HG02870 (cell line): ENCODE data around the gene NFKBIE.
A peak's percentile ranks its signal among the peaks of the same experiment; 100 is the strongest.
"Not testable (repeated sequence)": the region's sequence is repeated elsewhere in the genome, so short reads cannot be mapped to it uniquely, and the experiment has no call there.

Experiments used
- ATAC-seq: cut with Tn5 transposase; IDR thresholded peaks from one replicate; pipeline ENCODE4 v1.9.1; 2021; ENCODE audit warnings: mild to moderate bottlenecking, moderate library complexity; ENCODE audit not compliant: unreplicated experiment

NFKBIE gene, protein sequence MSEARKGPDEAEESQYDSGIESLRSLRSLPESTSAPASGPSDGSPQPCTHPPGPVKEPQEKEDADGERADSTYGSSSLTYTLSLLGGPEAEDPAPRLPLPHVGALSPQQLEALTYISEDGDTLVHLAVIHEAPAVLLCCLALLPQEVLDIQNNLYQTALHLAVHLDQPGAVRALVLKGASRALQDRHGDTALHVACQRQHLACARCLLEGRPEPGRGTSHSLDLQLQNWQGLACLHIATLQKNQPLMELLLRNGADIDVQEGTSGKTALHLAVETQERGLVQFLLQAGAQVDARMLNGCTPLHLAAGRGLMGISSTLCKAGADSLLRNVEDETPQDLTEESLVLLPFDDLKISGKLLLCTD

DNA sequence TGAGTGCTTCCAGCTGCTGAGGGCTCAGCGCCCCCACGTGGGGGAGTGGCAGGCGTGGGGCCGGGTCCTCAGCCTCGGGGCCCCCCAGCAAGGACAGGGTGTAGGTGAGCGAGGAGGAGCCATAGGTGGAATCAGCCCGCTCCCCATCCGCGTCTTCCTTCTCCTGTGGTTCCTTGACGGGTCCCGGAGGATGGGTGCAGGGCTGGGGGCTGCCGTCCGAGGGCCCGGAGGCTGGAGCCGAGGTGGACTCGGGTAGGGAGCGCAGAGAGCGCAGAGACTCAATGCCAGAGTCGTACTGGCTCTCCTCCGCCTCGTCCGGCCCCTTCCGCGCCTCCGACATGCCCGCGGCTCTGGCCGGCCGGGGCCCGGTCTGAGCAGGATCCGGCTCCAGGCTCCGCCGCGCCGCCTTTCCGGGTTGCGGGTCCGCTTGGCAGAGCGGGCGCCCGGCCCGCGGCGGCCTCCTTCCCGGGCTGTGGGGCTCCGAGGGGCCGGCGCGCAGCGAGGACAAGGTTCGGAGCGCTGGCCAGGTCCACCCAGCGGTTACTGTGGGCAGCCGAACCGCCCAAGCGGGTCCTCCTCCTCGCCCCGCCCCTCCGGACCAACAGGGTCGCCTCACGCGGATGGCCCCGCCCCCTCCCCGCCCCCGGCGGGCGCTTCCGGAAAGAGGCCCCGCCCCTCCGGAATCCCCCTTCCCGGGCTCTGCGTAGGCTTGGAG, at the start of gene NFKBIE:
Gene NFKBIE (minus strand): TSS at position 545 of the 715 bp plus-strand sequence. CDS start 205 bp downstream, at position 340.
- ATAC-seq = no peak

DNA sequence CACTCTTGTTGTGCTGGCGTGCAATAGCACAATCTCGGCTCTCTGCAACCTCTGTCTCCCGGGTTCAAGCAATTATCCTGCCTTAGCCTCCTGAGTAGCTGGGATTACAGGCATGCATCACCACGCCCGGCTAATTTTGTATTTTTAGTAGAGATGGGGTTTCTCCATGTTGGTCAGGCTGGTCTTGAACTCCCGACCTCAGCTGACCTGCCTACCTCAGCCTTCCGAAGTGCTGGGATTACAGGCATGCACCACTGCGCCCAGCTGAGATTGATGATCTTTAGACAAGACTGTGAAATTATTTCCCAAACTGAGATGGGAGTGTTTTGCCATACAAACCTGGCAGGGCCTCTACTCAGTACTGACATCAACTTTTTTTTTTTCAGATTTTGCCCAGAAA, 49.3 kb upstream of the NFKBIE start:
- ATAC-seq = not testable (repeated sequence)

DNA sequence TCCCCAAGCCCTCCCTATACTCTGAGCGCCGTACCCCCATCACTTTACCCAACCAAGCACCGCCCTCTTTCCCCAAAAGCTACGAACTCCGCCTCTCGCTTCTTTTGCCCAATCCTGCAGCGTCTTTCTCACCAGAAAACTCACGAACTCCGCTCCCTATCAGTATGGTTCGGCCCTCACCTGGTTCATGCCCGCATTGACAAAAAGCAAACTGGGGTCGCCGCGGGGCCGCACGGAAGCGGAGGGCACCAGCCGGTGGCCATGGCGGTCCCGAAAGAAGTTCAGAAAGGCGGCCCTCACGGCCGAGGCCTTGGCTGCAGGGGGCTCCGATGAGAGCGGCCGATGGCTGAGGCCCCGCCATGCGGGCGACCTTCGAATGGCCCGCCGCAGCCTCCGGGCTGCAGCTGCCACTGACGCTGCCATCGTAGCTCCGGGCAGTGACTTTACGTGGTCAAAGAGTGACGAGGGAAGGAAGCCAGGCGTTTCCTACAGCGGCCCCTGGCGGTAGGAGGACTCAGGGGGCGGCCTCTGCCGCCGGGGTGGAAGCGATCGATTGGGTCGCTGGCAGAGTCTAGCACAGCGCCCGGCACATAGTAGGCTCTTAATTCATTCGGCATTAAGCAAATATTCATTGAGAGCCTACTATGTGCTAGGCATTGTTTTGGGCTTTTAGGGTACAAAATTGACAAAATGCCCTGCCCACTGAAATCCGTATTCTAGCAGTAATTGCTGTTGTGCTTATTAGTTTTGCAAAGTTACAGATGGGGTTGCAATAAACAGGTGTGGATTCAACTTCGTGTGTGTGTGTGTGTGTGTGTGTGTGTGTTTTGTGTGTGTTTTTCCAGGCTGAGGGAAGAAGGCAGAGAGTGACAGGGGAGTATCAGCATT, 47.8 kb upstream of the NFKBIE start, which contains the start of gene AARS2:
Gene AARS2 (minus strand): TSS at position 447 of the 888 bp plus-strand sequence. CDS start 24 bp downstream, at position 423.
- peak; percentile 92 for ATAC-seq

DNA sequence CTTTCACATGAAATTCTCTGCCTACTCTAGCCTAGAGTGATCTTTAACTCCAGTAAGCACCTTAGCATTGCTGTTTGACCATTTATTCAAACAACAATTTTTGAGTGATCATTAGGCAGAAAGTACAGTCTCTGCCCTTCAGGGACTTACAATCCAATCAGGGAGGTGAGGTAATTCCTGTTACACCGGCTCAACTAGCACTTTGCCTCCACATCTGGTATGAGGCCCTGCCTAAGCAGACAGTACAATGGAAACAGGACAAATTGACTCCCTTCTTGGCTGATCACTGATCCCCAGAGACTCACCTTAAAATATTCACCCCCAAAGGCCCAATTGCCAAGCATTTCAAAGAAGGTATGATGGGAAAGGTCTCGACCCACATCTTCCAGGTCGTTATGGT, 46.4 kb upstream of the NFKBIE start:
- ATAC-seq = no peak

DNA sequence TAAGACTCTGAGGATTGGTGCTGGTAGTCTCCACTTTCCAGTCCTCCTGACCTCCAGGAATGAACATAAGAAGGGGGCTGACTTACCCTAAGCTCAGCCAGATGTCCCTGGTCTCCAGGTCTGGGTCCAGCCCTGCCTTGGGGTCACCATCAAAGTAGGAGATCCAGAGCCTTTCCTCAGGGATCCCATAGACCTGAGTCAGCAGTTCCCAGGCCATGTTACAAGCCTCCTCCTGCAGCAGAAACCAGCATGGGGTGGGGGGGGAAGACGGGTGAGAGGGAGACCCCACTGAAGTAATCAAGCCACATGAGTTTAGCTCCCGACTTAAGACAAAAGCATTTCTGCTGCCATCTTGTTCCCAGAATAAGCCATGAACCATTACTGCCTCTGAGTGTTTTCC, 46.0 kb upstream of the NFKBIE start:
- ATAC-seq = no peak

DNA sequence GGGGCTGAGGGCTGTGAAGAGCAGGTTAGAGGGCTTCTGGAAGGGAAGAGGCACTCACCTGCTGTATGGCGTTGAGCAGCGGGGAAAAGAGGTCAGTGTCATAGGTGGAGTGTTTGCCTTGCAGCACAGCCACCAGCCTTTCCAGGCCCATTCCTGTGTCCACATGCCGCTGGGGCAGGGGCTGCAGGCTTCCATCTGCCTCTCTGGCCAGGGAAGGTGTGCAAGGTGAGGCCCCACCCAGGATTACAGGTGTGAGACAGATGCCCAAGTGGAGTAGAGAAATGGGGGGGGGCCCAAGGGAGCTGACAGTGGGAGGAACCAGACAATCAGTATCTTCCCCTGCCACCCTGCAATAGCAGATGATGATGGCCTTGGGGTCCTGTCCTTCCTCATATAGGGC, 44.9 kb upstream of the NFKBIE start:
- ATAC-seq = no peak

DNA sequence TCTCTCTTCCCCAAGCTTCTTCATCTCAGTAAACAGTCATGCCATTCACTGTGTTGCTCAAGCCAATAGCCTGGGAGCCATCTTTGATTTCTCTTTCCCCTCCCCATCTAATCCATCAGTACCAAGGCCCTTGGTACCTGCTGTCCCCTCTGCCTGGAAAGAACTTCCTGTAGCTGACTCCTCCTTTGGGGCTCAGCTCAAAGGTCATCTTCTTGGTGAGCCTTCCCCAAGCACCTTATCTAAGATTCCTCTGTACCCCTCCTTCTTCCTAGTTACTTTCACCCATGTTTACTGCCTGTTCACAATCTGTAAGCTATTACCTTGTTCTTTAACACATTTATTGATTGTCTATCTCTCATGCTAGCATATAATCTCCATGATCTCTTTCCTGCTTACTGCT, 44.3 kb upstream of the NFKBIE start:
- no peak for ATAC-seq

DNA sequence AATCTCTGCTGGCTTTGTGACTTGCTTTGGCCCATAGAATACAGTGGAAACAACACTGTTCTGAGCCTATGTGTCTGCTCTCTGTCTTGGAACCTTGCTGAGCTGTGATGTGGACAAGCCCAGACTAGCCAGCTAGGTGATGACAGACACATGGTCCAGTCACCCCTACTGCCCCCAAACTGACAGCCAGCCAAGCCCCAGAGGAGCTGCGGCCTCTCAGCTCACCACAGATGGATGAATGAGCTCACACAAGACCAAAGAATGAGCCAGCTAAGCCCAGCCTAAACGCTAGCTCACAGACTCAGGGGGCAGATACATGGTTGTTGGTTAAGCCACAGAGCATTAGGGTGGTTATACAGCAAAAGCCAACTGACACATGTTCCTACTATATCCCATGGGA, 43.7 kb upstream of the NFKBIE start:
- no peak for ATAC-seq

DNA sequence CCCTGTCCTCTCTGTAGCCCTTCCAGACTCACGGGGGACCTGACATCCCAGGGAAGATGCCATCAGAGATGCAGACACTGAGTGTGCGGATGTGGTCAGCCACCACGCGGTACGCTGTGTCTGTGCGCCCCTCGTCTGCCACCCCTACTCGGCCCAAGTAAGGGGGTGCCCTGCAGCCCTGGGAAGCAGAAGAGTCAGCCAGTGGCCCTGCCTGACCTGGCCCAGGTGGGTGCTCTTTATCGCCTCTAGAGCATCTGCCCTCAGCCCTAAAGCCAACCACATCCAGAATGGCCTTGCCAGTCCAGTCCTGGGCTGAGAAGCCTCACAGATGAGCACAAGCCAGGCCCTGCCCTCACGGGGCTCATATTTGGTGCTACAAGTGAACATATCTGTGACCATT, 41.9 kb upstream of the NFKBIE start:
- ATAC-seq = no peak

DNA sequence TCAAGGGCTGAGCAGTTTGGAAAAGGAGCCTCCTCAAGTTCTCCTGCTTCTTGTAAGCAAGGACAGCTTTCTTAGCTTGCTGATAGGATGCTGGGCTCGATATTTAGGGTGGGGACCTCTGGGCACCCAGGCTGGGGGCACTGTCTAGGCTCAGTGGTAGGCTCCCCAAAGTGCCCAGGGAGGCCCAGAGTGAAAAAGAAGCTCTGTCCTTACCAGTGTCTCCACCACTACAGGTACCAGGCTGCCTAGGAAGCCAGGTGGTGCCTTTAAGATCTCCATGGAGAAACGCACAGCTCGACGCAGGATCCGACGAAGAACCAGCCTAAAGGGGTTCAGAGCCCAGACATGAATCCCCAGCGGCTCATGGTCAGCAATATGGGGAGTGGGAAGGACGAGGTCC, 41.4 kb upstream of the NFKBIE start:
- ATAC-seq = no peak

DNA sequence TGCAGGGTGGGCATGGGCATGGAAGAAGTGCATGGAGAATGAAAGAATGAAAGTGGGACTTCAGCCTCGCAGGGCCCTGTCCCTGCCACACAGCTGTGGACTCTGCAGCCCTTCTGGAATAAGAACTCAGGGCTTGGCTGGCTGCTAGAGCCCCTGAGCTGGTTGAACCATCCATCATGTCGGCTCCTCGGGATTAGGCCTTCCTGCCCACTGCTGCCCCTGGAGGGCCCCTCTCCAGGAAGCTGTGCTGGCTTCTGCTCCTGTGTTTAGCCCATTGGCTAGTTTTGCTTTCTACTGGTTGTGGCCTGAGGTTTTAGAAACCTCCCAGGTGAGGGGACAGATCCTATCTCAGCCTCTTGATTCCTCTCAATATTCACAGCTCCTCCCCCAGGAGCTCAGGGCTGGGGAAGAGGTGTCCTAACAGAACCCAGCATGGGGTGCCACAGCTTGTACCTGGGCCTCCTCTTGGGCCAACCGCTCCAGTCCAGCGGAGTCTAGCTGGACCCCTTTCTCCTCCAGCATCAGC, 39.9 kb upstream of the NFKBIE start:
- ATAC-seq = no peak

DNA sequence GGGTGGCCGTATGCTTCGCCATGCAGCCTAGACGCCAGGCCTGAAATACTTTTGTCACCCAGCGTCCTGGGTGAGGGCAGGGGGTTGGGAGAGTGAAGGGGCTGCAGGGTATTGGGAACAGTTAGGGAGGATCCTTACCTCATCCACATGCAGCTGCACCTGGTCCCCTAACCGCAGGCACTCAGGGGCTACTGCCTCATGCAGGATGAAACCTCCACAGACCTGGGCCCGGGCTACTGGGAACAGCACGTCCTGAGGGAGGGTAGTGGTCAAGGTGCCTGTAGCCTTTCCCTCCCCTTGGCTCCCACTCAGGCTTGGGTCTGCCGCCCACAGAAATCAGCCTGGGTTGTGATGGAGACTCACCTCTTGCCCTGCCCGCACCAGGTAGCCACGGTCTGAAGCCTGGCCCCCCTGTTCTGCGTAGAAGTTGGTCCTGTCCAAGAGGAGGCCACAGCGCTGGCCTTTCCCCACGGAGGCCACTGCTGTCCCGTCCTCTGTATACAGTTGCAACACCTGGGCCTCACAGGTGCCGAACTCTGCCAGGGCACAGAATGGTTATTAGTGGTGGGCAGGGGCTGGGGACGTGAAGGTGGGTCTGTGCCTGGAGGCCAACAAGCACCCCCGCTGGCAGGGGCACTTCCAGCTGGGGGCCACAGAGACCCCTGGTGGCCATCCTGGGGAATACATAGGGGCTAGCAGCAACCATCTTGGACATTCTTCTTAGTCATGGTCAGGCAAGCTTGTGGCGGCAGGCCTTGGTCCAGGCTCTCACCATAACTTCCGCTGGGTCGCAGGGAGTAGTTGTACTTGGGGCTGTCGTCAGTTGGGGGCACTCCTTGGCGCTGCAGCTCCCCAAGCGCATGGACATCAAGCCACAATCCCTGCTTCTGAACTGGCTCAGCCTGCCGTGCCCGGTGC, 39.2 kb upstream of the NFKBIE start:
- ATAC-seq = no peak

DNA sequence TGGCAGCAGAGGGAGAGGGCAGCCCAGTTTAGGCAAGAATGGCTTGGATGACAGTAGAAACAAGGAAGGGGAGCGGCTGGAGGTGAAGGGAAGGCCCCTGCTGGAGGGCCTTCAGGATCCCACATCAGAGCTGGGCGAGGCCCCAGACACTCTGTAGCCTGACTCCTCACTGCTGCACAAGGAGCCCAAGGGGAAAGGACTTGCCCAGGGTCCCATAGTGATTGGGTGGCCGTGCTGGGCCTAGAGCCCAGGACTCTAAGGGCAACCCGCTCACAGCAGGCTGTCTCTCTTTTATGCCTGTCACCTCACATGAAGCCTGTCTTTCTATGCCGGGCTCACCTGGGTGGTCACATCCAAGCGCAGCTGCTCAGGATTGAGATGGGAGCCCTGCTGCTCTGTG, 38.5 kb upstream of the NFKBIE start:
- ATAC-seq = no peak

DNA sequence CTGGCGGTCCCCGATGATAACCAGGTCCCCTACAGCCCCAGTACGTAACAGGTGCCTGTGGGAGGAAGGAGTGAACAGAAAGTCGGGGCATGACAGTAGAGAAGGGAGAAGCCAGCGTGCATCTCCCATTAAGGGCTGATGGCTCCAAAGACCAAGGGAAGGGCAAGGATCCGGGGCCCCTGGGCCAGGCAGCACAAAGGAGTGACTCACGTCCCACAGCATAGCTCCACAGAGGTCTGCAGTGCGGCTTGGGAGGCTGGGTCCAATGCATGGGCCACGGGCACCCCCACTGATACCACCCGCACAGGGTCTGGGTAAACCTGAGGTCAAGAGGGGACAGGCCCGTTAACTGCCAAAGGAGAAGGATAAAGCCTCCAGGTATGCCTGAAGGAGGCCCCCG, 37.5 kb upstream of the NFKBIE start:
- no peak for ATAC-seq

DNA sequence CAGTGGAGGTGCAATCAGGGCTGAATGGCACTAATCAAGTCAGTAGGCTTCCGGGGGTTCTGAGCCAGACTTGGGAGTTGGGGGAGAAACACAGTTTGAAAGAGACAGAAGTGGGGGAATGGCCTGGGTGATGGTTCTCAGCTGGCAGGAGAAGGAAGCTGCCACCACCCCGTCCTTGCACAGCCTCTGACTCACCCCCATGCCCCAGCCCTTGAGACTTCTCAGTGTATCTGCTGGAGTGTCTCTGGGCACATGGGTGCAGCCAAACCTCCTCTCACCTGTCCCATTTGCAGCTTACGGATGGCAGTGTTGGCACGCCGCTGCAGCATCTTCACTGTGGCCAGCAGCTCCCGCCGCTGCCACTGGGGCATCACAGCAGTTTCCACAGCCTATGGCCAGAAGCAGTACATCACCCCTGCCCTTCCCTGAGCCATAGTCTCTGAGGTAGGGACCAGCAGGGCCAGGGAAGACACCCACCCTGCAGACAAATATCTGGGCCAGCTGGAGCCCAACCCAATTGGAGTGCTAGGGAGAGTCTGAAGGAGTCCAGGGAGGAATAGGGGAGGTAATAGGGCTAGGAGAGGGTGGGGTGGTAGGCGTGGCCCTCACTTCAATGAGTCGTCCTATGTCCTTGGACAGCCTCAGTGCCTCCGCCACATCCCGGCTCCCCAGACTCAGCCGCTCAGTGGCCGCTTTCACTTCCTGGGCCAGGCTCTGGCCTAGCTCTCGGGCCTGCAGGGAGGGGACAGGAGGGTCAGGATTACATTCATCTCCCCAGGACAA, 36.6 kb upstream of the NFKBIE start:
- no peak for ATAC-seq

DNA sequence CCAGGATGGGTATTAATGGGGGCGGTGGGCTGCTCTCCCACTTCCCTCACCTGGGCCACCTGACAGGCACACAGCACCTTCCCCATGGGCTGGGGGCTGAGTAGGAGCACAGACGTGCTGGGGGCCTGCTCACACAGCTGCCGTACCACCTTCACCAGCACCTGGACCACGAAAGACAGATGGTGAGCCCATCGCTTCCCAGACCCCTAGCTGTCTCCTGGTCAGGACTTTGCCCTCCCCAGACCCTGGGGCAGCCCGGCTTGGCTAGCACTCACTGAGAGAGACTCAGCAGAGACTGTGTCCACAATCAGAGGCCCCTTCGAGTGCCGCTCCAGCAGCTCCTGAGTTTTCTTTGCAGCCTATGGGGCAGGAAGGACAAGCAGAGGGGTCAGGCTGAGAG, 35.8 kb upstream of the NFKBIE start:
- no peak for ATAC-seq

DNA sequence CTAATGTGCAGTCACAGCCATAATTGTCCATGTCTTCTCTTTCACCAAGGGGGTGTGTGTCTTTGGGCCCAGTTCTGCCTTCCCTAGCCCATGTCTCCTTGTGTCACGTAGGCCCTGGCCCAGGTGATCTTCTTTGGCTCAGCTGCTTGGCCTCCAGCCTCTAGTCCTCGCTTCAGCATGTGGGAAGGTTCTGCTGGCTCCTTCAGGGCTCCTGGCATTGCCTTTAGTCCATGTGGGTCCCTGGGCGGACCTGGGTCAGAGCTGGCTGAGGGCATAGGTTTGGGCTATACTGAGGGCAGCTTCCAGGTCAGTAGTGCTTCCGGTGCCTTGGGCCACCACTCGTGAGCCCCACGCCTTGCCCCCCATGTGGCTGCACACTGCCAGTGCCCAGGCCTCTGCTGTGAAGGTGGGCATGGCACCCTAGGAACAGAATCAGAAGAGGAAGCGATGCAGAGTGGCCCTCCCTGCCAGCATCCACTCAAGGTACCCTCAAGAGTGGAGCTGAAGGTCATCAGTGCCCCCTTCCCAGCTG, 35.0 kb upstream of the NFKBIE start:
- no peak for ATAC-seq

DNA sequence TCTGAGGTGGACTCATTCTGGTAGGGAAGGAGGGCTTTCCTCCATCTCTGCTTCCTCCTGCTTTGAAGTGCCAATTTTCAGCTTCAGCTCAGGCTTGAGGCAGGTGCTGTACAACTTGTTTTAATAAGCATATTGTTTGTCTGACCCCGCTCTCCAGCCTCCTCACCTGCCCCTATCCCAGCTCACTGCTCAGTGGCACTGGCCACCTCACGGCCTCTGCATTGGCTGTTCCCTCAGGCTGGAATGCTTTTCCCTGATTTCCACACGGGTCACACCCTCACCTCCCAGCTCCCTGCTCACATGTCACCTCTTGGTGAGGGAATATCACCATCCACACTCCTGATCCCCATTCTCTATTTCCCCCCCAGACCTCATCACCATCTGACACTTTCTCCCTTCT, 33.5 kb upstream of the NFKBIE start:
- no peak for ATAC-seq
